GM18505 (cell line): ENCODE data around the gene NUTM1.
"Not testable (repeated sequence)": the region's sequence is repeated elsewhere in the genome, so short reads cannot be mapped to it uniquely, and the experiment has no call there.

ENCODE experiments used
- ATAC-seq: cut with Tn5 transposase; IDR thresholded peaks from one replicate; pipeline ENCODE4 v1.9.1; 2021; ENCODE audit not compliant: unreplicated experiment
- POLR2A ChIP-seq: IDR thresholded peaks from 4 replicates; pipeline ENCODE4 v1.6.1; 2011; ENCODE audit warnings: borderline replicate concordance; ENCODE audit not compliant: insufficient read depth, insufficient read length; ENCODE audit errors: extremely low read depth

Gene NUTM1

DNA sequence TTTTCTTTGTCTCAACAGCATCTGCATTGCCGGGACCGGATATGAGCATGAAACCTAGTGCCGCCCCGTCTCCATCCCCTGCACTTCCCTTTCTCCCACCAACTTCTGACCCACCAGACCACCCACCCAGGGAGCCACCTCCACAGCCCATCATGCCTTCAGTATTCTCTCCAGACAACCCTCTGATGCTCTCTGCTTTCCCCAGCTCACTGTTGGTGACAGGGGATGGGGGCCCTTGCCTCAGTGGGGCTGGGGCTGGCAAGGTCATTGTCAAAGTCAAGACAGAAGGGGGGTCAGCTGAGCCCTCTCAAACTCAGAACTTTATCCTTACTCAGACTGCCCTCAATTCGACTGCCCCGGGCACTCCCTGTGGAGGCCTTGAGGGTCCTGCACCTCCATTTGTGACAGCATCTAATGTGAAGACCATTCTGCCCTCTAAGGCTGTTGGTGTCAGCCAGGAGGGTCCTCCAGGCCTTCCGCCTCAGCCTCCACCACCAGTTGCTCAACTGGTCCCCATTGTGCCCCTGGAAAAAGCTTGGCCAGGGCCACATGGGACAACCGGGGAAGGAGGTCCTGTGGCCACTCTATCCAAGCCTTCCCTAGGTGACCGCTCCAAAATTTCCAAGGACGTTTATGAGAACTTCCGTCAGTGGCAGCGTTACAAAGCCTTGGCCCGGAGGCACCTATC, 5.0 kb downstream of the NUTM1 start:
- ATAC-seq, result no peak
- no peak for TF ChIP-seq POLR2A

DNA sequence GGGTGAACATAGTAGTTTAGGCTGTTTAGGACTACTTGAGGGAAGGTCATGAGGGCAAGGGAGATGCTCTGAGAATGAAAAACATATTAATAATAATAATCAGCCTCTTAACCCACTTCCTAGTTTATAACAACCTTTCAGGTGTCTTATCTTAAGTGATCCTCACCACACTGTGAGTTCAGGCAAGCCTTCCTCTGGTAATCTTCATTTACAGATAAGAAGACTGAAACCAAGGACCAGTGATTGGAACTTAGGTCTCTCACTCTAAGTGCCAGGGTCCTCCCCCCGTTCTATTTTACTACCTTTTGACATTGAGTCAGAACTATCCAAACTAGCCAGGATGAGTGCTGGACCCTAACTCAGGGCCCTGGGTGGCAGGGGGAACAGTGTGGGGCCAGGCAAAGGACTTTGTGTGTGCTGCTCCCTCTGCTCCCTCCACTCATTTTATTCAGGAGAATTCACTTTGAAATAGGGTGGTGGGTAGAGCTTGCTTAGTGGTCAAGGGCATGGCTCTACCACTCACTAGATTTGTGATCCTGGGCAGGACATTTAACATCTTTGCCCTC, 5.7 kb downstream of the NUTM1 start:
- ATAC-seq, result no peak
- no peak for TF ChIP-seq POLR2A

DNA sequence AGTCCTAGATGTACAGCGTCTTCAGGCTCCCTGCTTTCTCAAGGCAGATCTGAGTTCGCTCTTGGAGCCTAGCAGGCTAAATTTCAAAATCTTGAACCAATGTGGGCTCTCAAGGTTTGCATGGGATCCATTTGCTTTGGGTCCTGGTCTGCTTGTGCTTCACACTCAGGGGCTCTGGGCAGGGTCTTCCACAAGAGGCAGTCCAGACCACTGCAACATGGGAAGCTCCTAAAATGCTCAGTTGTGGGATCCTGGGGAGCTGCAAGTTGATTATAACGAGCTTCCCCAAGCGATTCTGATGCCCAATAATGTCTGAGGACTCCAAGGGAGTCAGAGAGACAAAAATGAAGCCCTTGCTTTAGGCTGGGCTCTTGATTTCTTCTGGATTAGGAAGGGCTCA, 6.7 kb downstream of the NUTM1 start:
- no peak for ATAC-seq
- TF ChIP-seq POLR2A, result no peak

- ATAC-seq, result not testable (repeated sequence)
Measured at GRCh38 chr15:34352996-34353395, 9.9 kb downstream of the NUTM1 start.

- no peak for TF ChIP-seq POLR2A
- no peak for ATAC-seq
Measured at GRCh38 chr15:34353627-34354026, 10.5 kb downstream of the NUTM1 start.

- no peak for ATAC-seq
- no peak for TF ChIP-seq POLR2A
Measured at GRCh38 chr15:34354286-34354685, 11.2 kb downstream of the NUTM1 start.

DNA sequence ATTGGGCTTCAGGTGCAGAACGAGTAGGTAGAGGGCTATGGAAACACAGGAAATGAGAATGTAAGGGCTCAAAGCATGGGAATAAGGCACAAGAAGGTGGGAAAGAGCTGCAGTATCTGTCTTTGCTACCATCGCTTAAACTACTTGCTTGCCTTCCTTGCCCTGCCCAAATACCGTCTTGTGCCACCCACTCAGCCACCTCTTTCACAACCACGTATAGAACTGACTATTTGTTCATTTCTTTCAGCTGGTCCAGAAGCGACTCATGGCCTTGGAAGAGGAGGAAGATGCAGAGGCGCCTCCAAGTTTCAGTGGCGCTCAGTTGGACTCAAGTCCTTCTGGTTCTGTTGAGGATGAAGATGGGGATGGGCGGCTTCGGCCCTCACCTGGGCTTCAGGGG, 12.1 kb downstream of the NUTM1 start:
- TF ChIP-seq POLR2A, result no peak
- ATAC-seq, result no peak

DNA sequence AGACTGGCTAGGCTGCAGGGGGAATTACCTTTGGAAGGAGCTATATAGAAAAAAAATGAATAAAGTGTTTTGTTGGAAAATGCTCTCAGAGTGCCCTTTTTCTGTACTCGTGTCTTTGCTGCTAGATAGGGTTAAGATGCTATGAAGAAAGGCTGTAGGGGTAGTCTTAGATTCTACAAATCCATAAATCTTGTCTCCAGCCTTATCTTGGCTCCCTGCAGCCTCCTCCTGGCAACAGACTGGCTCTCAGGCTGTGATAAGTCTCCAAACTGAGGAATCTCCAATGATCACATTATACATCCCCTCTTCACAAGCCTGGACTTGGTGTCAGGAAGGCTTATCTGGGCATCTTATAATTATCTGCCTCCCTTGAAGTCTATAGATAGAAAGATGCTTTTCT, 14.5 kb downstream of the NUTM1 start:
- no peak for TF ChIP-seq POLR2A
- ATAC-seq, result no peak

GRCh38 chr15:34358367-34358766, 15.3 kb downstream of the NUTM1 start:
- no peak for TF ChIP-seq POLR2A

DNA sequence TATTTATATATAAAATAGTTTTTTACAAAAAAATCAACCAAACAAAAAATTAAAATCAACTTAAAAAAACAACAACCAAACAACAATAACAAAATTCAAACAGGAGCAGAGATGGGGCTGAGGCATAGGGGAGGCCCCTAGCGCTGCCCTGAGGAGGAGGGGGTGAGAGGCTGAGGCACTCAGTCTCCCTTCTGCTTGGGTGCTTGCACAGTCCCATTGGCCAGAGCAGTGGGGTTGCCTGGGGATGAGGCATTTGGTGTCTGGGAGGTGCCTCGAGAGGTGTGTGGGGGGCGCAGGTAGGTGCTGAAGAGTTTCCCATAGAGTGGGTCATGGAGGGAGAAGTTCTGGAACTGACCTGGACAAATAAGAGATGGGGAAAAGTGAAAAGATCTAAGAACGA, 15.8 kb downstream of the NUTM1 start:
- TF ChIP-seq POLR2A, result no peak
- no peak for ATAC-seq

More at GRCh38 chr15:34358367-34358766, 15.3 kb downstream of the NUTM1 start:
- ATAC-seq, result no peak

GRCh38 chr15:34359416-34359815, 16.3 kb downstream of the NUTM1 start:
- TF ChIP-seq POLR2A, result no peak
- no peak for ATAC-seq

DNA sequence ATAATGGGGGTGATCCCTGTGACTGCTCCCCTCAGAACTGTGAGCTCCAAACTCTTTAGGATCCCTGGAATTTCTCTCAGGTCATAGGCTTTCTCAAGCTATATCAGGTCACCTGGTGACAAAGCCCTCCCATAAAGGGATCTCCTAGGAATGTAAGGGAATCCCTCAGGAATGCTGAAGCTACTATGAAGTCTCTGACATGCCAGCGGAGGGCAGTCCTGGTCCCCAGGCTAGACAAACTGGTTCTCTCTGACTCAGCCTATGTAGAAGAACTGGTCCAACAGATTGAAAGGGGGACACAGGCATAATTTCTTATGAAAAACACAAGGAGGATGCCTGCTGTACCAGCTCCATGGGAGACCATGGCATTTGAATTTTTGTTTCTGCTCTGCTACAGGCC, 17.2 kb downstream of the NUTM1 start:
- no peak for TF ChIP-seq POLR2A
- ATAC-seq, result no peak

GRCh38 chr15:34361278-34361677, 18.2 kb downstream of the NUTM1 start:
- ATAC-seq, result no peak
- no peak for TF ChIP-seq POLR2A

DNA sequence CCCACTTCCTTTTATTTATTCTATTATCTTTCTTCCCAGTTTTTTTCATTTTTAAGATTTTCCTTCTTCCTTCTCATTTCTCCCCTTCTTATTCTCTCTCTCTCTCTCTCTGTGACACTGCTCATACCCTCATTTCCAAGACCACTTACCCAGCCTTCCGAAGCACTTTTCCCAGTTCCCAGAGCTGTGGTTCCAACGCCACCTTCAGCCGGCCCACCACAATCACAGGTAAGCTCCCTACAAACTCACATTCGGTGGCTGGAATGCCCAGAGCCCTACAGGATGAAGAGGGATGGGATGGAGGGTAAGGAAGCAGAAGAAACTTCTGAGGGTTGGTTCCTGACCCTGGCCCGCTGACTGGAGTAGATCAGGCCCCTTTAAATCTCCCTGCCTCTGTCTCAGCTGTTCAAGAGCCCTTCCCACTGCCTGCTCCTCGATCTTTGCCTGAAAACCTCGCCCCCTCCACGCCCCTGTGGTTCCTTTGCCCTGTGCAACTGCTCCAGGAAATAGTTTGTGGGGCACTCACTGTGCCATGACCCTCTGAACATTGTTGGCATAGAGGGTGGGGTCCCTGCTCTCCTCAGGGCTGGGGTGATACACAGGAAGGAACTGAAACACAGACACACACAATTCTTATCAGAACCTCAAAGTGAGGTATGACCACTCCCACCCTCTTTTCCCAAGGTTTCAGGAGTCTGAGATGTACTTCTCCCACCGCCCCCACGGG, 19.1 kb downstream of the NUTM1 start:
- ATAC-seq, result no peak
- TF ChIP-seq POLR2A, result no peak
